Measurements from ENCODE around the gene TNFRSF18.

TNFRSF18 gene

DNA sequence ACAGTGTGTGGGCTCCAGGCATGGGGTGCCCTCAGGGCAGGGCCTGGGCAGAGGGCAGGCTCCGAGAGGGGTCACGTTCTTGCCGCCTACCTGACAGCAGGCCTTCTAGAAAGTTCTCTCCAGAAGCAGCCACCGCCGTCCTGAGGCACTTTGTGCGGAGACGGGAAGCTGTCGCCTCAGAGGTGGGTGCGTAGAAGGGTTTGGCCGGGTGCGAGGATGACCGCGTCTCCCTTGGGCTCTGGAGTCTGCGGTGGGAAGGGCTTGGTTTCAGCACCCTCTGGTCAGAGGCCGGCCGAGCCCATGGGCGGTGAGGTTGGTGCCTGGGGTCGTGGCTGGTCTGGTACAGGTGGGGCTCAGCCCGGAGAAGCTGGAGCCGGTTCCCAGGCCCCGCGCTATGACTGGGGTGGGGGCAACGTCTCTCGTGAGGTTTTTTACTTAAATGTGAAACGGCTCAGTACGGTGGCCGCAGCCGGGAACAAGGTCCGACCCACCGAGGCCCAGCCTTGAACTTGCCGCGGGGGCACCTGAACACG is 42.8 kb downstream of the TNFRSF18 start:
- no peaks in the 10 kb centered on the region for H3K9me3 ChIP-seq (ENCODE audit: control insufficient read depth, insufficient read depth, low read length)
- H3K4me1 ChIP-seq (ENCODE audit: control insufficient read depth, low read length): peaks cover 2% of the 10 kb centered on the region
- H3K4me3 ChIP-seq (ENCODE audit: low read length): no peak overlapping the region
- no peaks in the 10 kb centered on the region for H3K79me2 ChIP-seq (ENCODE audit: control insufficient read depth, low read length)
- peaks cover 4% of the 10 kb centered on the region for H3K27me3 ChIP-seq (ENCODE audit: control insufficient read depth, low read length)
- TF ChIP-seq CTCF (IDR thresholded peaks at IDR 0.05; ENCODE audit: low read depth, low read length, poor library complexity, severe bottlenecking): no peak
- TF ChIP-seq EZH2phosphoT487 (IDR thresholded peaks at IDR 0.05; ENCODE audit: borderline replicate concordance, low read length): no peak
- no peaks in the 10 kb centered on the region for H4K20me1 ChIP-seq (ENCODE audit: control insufficient read depth, insufficient read depth, low read depth, low read length)
- H3K27ac ChIP-seq (ENCODE audit: low read depth, low read length): no peak overlapping the region
- no peak overlapping the region for H3K4me2 ChIP-seq (ENCODE audit: low read length)
- H3K36me3 ChIP-seq (ENCODE audit: control insufficient read depth, low read length): no peaks in the 10 kb centered on the region
- H3F3A ChIP-seq (ENCODE audit: control insufficient read depth, insufficient read depth): 0 out of 2 replicates have a peak, but pooled peaks cover 2% of the 10 kb centered on the region
- no peaks in the 10 kb centered on the region for H3K9me2 ChIP-seq (replicated peaks; ENCODE audit: control insufficient read depth, low read length)

- Histone ChIP-seq H3K9me2 (replicated peaks; ENCODE audit: control insufficient read depth, low read length) (no peaks in the 10 kb centered on the region), H3K79me2 (ENCODE audit: control insufficient read depth, low read length) (no peaks in the 10 kb centered on the region), H3K4me2 (ENCODE audit: low read length) (no peak overlapping the region), H3K4me1 (ENCODE audit: control insufficient read depth, low read length) (peaks cover 9% of the 10 kb centered on the region), H3K27ac (ENCODE audit: low read depth, low read length) (no peak overlapping the region), H3K36me3 (ENCODE audit: control insufficient read depth, low read length) (no peaks in the 10 kb centered on the region), H4K20me1 (ENCODE audit: control insufficient read depth, insufficient read depth, low read depth, low read length) (no peaks in the 10 kb centered on the region), H3F3A (ENCODE audit: control insufficient read depth, insufficient read depth) (0 out of 2 replicates have a peak, but pooled peaks cover 2% of the 10 kb centered on the region), H3K27me3 (ENCODE audit: control insufficient read depth, low read length) (no peaks in the 10 kb centered on the region), H3K4me3 (ENCODE audit: low read length) (no peak overlapping the region), H3K9me3 (ENCODE audit: control insufficient read depth, insufficient read depth, low read length) (no peaks in the 10 kb centered on the region)
- TF ChIP-seq EZH2phosphoT487 (IDR thresholded peaks at IDR 0.05; ENCODE audit: borderline replicate concordance, low read length): no peak
- no peak for TF ChIP-seq CTCF (IDR thresholded peaks at IDR 0.05; ENCODE audit: low read depth, low read length, poor library complexity, severe bottlenecking)
Measured at GRCh38 chr1:1162597-1163537, 43.5 kb downstream of the TNFRSF18 start.

DNA sequence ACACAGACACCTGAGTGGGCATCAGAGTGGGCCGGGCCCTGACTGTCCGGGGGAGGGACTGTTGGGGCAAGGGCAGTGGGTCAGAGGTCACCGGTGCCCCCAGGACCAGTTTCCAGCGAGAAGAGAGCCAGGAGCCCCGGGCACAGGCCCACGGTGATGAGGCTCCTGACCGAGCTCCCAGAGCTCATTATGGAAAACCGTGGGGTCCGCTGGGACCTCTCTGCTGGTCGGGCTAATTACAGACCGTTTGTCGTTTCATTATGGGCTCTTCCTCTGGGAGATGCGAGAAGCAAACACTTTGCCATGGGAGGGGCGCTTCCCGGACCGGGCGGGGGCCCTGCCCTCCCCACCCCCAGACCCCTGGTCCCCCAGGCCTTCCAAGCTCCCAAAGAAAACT is 44.7 kb downstream of the TNFRSF18 start:
- no peaks in the 10 kb centered on the region for H3K9me3 ChIP-seq (ENCODE audit: control insufficient read depth, insufficient read depth, low read length)
- no peak overlapping the region for H3K4me3 ChIP-seq (ENCODE audit: low read length)
- no peak overlapping the region for H3K4me2 ChIP-seq (ENCODE audit: low read length)
- H3K27ac ChIP-seq (ENCODE audit: low read depth, low read length): no peak overlapping the region
- TF ChIP-seq CTCF (IDR thresholded peaks at IDR 0.05; ENCODE audit: low read depth, low read length, poor library complexity, severe bottlenecking) (no peak), EZH2phosphoT487 (IDR thresholded peaks at IDR 0.05; ENCODE audit: borderline replicate concordance, low read length) (no peak)
- H3K79me2 ChIP-seq (ENCODE audit: control insufficient read depth, low read length): no peaks in the 10 kb centered on the region
- H3K27me3 ChIP-seq (ENCODE audit: control insufficient read depth, low read length): no peaks in the 10 kb centered on the region
- peaks cover 14% of the 10 kb centered on the region for H3K4me1 ChIP-seq (ENCODE audit: control insufficient read depth, low read length)
- no peaks in the 10 kb centered on the region for H4K20me1 ChIP-seq (ENCODE audit: control insufficient read depth, insufficient read depth, low read depth, low read length)
- H3K36me3 ChIP-seq (ENCODE audit: control insufficient read depth, low read length): no peaks in the 10 kb centered on the region
- no peaks in the 10 kb centered on the region for H3K9me2 ChIP-seq (replicated peaks; ENCODE audit: control insufficient read depth, low read length)
- 0 out of 2 replicates have a peak, but pooled peaks cover 2% of the 10 kb centered on the region for H3F3A ChIP-seq (ENCODE audit: control insufficient read depth, insufficient read depth)

Measured in DOHH2 (cell line).